GM12801 (cell line): ENCODE results near the gene TXNDC2.

ENCODE experiments used
- TF ChIP-seq, protein P1 (sequence below): IDR thresholded peaks from one replicate; pipeline ENCODE4 v1.5.1; 2011; ENCODE audit warnings: control low read depth; ENCODE audit not compliant: insufficient read length; ENCODE audit errors: extremely low read depth

TXNDC2 gene

DNA sequence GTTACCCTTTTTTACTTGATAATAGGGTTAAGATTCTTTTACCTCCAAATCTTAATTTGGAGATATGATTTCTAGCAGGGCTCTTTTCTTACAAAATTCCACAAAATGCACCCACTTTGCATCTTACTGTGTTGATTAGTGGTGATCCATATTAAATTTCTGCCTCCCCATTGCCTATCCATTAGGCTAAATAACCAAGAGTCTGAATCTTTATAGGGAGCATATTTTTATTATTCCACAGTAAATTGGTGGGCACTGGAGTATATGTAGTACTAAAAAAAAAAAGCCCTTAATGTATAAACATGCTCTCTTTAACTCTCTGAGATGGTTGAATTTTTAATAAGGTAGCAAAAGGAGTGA lies 8.1 kb upstream of the TXNDC2 start:
- TF ChIP-seq, protein P1, sequence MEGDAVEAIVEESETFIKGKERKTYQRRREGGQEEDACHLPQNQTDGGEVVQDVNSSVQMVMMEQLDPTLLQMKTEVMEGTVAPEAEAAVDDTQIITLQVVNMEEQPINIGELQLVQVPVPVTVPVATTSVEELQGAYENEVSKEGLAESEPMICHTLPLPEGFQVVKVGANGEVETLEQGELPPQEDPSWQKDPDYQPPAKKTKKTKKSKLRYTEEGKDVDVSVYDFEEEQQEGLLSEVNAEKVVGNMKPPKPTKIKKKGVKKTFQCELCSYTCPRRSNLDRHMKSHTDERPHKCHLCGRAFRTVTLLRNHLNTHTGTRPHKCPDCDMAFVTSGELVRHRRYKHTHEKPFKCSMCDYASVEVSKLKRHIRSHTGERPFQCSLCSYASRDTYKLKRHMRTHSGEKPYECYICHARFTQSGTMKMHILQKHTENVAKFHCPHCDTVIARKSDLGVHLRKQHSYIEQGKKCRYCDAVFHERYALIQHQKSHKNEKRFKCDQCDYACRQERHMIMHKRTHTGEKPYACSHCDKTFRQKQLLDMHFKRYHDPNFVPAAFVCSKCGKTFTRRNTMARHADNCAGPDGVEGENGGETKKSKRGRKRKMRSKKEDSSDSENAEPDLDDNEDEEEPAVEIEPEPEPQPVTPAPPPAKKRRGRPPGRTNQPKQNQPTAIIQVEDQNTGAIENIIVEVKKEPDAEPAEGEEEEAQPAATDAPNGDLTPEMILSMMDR = no peak

DNA sequence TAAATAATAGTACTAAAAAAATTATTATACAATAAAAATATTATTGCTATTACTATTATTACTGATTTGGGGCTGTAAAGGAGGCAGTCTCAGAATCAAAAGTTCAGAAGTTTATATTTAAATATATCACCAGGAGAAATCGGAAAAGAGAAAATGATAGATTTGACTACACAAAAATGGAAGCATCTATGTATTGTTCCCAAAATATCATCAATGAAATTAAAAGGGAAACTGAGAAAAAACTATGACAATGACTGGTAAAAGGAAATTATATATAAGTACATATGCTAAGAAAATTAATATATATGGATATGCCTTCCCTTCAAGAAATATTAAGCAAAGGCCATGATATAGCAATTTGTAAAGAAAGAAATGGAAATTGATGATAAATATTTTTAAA lies 7.7 kb upstream of the TXNDC2 start:
- TF ChIP-seq, protein P1 = no peak

DNA sequence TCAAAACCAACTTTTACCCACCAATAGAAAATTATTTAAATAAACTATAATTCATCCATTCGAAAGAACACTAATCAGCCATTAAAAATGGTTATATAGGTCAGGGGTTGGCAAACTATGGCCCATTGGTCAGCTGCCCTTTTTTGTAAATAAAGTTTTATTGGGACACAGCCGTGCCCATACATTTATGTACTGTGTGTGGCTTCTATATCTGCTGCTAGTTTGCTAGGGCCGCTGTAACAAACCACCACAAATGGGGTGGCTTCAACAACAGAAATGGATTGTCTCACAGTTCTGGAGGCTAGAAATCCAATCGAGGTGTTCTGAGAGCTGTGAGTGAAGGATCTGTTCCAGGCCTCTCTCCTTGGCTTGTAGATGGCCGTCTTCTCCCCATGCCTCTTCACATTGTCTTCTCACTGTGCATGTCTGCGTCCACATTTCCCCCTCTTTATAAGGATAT lies 7.0 kb upstream of the TXNDC2 start:
- TF ChIP-seq, protein P1 = no peak

- TF ChIP-seq, protein P1 = no peak
Observed at GRCh38 chr18:9884090-9884489, 1.7 kb upstream of the TXNDC2 start.

GRCh38 chr18:9884532-9885140 lies 1.1 kb upstream of the TXNDC2 start:
- TF ChIP-seq, protein P1 = no peak

- TF ChIP-seq, protein P1 = no peak
Observed at GRCh38 chr18:9886005-9886348, 204 bp downstream of the TXNDC2 start.

DNA sequence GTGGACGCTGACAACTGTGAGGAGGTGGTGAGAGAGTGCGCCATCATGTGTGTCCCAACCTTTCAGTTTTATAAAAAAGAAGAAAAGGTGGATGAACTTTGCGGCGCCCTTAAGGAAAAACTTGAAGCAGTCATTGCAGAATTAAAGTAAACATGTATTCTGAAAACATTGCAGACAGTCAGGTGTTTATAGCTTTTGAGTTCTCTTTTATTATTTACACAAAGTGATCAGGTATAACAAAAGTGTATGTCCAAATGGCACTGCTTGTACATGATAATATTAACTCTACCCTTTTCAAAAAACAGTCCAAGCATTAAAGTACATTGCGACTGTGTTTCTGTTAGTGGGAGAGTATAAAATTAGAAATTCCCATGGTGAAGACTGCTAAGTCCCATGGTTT lies 2.2 kb downstream of the TXNDC2 start:
- TF ChIP-seq, protein P1 = no peak
